Fibroblast of upper back skin (primary cell): Measurements from ENCODE around the gene NCAPD2.
"Not testable (repeated sequence)": the region's sequence is repeated elsewhere in the genome, so short reads cannot be mapped to it uniquely, and the experiment has no call there.

ENCODE experiments used
- DNase-seq: peaks from one replicate; pipeline ENCODE4 v3.0.0-alpha.2; 2013

Gene NCAPD2

GRCh38 chr12:6463858-6464257 is 30.0 kb upstream of the NCAPD2 start:
- no peak for DNase-seq

DNA sequence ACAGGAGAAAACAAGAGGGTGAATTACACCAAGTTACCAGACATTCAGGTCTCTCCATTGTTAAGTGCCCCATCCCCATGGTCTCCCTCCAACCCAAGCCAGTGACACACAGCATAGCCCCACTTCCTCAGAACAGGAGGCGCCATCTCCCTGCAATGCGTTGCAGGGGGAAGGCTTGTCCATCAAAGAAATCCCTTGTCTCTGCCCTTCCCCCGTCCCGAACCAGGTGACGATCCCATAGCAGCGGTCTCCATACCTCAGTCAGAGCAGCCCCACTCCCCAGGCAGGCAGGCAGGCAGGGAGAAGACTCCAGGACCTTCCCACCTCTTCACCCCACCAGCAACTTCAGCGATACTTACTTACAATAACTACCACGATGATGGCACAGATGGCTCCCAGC is 29.4 kb upstream of the NCAPD2 start:
- DNase-seq, result no peak

GRCh38 chr12:6465467-6466183 is 28.3 kb upstream of the NCAPD2 start:
- DNase-seq, result peak; percentile 67

DNA sequence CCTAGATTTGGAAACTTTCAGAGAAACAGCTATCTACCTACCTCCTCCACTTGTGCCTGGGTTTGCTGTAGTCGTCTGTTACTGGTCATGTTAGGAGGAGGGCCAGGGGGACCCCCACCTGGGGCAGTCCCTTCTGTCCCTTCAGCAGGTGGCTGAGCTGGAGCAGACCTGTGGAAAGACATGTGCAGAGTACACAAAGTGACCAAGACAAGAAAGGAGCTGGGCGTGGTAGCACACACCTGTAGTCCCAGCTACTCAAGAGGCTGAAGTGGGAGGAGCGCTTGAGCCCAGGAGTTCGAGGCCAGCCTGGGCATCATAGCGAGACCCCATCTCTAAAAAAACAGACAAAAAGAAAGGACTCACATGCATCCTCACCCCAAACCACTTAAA is 27.7 kb upstream of the NCAPD2 start:
- no peak for DNase-seq

DNA sequence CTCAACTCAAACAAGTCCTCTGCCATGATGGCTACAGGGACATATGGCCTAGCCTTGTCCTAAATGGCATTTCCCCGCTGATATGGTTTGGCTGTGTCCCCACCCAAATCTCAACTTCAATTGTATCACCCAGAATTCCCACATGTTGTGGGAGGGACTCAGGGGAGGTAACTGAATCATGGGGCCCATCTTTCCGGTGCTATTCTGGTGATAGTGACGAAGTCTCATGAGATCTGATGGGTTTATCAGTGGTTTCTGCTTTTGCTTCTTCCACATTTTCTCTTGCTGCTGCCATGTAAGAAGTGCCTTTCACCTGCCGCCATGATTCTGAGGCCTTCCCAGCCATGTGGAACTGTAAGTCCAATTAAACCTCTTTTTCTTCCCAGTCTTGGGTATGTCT is 27.2 kb upstream of the NCAPD2 start:
- not testable (repeated sequence) for DNase-seq

GRCh38 chr12:6467571-6468282 is 26.2 kb upstream of the NCAPD2 start:
- DNase-seq, result not testable (repeated sequence)

GRCh38 chr12:6468283-6468575 is 25.7 kb upstream of the NCAPD2 start:
- no peak for DNase-seq

- no peak for DNase-seq
Observed at GRCh38 chr12:6469092-6469491, 24.8 kb upstream of the NCAPD2 start.

DNA sequence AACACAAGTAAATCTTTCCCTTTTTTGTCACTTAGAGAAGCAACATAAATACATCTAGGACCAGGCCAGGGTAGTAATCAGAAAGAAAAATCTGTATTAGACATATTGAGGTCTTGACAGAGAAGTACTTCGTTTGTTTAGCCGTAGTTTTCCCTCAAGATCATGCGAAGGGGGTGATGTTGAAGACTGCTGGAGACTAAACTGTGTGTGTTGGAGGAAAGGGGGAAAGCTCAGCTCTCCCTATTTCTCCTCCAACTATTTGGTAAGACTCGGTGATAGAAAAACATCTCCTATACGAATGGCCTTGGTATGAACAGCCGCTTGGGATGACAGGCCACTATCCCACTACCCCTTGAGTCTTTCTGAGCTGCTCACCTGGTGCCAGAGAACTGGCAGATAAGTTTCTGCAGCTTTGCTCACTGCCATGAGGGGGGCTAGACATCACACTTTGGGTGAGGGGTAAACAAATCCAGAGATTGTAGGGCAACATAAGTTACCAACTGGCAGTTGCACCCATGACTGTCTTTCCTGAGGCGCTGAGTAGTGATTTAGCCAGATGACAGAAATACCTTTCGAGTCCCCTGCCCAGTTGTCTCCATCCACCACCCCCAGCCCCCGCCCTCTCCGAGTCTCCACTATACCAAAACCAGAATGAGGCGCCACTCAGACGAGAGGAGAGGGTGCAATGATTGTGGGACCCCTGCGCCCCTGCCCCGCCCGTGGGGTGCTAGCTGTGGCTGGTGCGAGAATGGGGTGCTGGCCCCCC is 24.1 kb upstream of the NCAPD2 start:
- no peak for DNase-seq

- peak; percentile 97 for DNase-seq
Observed at GRCh38 chr12:6470375-6471163, 23.3 kb upstream of the NCAPD2 start, which contains the start of gene VAMP1. TSS of gene VAMP1 (minus strand) at chr12:6470677. CDS start at chr12:6470531, 146 bp downstream.

GRCh38 chr12:6471989-6472360 is 21.9 kb upstream of the NCAPD2 start:
- no peak for DNase-seq

- DNase-seq, result no peak
Observed at GRCh38 chr12:6472491-6472890, 21.4 kb upstream of the NCAPD2 start.

GRCh38 chr12:6475233-6475975 is 18.5 kb upstream of the NCAPD2 start:
- not testable (repeated sequence) for DNase-seq

DNA sequence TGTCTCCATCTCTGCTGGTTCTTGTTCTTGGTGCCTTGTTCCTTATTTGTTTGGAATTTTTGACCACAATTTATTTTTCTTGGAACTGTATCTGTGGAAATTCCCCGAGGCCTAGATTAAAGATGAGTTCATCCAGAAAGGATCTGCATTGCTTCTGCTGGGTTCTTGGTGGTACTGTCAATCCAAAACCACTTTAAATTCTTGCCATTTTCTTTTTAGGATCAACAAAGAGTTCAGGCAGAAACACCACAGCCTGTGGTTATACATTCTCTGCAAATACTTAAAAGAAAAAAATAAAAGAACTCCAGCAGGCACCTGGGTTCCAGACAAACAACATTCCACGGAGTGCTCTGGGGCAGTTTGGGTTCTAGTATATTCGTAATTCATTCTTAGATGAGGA is 17.4 kb upstream of the NCAPD2 start:
- peak; percentile 71 for DNase-seq

DNA sequence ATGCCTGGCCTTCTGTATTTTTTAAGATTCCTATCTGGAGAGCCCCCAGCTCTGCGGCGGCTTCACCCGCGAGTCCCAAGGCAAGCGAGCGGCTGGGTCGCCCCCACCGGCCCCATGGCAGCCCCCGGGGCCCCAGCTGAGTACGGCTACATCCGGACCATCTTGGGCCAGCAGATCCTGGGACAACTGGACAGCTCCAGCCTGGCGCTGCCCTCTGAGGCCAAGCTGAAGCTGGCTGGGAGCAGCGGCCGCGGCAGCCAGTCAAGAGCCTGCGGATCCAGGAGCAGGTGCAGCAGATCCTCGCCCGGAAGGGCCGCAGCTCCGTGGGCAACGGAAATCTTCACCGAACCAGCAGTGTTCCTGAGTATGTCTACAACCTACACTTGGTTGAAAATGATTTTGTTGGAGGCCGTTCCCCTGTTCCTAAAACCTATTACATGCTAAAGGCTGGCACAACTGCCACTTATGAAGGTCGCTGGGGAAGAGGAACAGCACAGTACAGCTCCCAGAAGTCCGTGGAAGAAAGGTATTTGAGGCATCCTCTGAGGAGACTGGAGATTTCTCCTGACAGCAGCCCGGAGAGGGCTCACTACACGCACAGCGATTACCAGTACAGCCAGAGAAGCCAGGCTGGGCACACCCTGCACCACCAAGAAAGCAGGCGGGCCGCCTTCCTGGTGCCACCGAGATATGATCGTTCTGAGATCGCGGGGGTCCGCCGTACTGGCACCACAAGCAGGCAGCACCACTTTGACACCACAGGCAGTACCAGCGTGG is 16.1 kb upstream of the NCAPD2 start:
- DNase-seq, result not testable (repeated sequence)

- peak; percentile 71 for DNase-seq
Observed at GRCh38 chr12:6478416-6478815, 15.5 kb upstream of the NCAPD2 start.

GRCh38 chr12:6488240-6488639 is 5.7 kb upstream of the NCAPD2 start:
- no peak for DNase-seq

DNA sequence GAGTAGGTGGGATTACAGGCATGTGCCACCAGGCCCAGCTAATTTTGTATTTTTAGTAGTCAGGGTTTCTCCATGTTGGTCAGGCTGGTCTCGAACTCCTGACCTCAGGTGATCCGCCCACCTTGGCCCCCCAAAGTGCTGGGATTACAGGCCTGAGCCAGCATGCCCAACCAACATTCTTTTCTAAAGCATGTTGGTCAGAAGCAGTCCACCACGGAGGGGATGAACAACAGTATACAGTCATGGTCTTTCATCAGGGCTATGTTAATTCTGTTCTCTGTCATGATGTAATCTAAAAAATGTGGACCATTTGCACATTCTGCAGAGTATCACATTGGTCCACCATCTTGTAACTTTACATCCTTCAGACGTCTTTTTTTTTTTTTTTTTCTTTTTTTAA is 4.5 kb upstream of the NCAPD2 start:
- no peak for DNase-seq

DNA sequence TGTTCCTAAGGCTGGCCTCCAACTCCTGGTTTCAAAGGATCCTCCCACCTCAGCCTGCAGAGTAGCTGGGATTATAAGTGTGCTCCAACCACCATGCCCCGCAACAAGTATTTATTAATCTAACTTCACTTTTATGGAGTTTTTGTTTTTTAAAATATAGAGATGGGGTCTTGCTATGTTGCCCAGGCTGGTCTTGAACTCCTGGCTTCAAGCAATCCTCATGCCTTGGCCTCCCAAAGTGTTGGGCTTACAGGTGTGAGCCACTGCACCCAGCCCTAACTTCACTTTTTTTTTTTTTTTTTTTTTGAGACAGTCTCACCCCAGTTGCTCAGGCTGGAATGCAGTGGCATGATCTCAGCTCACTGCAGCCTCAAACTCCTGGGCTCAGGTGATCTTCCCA is 3.2 kb upstream of the NCAPD2 start:
- DNase-seq, result not testable (repeated sequence)

- peak; percentile 94 for DNase-seq
Observed at GRCh38 chr12:6492838-6493496, 935 bp upstream of the NCAPD2 start, which contains the start of gene MRPL51. TSS of gene MRPL51 (minus strand) at chr12:6493262. CDS start at chr12:6493136, 126 bp downstream.

DNA sequence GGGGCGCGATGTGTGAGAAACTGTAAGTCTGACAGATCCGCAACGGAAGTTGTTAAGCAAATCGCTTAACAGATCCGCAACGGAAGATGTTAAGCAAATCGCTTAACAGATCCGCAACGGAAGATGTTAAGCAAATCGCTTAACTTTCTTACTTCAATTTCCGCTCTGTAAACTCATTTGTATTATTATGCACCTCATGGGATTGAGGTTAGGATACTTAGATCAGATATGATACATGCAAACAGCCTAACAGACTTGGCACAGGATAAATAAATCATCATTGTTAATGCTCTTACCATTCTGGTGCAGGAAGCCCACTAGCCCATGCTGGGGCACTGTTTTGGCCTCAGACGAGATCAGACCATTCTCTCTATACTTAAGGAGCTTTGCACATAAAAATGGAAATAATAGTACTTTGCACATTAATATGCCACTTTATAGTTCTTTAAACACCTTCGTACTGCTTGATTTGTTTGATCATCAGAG is 399 bp downstream of the NCAPD2 start:
- DNase-seq, result no peak
